CD4-positive, alpha-beta T cell treated with Interferon gamma for 1 hour (primary cell): ENCODE data around the gene HOMER2.
"Not testable (repeated sequence)": the region's sequence is repeated elsewhere in the genome, so short reads cannot be mapped to it uniquely, and the experiment has no call there.

Experiments
- DNase-seq: peaks from one replicate; pipeline ENCODE4 v3.0.0-alpha.2; 2020

HOMER2 gene

GRCh38 chr15:82963471-82964341 is 11.2 kb upstream of the HOMER2 start:
- no peak for DNase-seq

- DNase-seq: no peak
Observed at GRCh38 chr15:82960766-82961165, 8.2 kb upstream of the HOMER2 start.

- DNase-seq: no peak
Observed at GRCh38 chr15:82959423-82959822, 6.9 kb upstream of the HOMER2 start.

- no peak for DNase-seq
Observed at GRCh38 chr15:82958638-82959037, 6.1 kb upstream of the HOMER2 start.

- DNase-seq: no peak
Observed at GRCh38 chr15:82951472-82952157, 905 bp downstream of the HOMER2 start.

GRCh38 chr15:82950746-82951370 is 1.7 kb downstream of the HOMER2 start:
- no peak for DNase-seq

- no peak for DNase-seq
Observed at GRCh38 chr15:82950295-82950694, 2.2 kb downstream of the HOMER2 start.

- no peak for DNase-seq
Observed at GRCh38 chr15:82946155-82946701, 6.3 kb downstream of the HOMER2 start.

- DNase-seq: no peak
Observed at GRCh38 chr15:82945326-82945725, 7.2 kb downstream of the HOMER2 start.

- no peak for DNase-seq
Observed at GRCh38 chr15:82944821-82945220, 7.7 kb downstream of the HOMER2 start.

- no peak for DNase-seq
Observed at GRCh38 chr15:82944056-82944455, 8.5 kb downstream of the HOMER2 start.

GRCh38 chr15:82943176-82943575 is 9.3 kb downstream of the HOMER2 start:
- DNase-seq: no peak

GRCh38 chr15:82942691-82943090 is 9.8 kb downstream of the HOMER2 start:
- no peak for DNase-seq

- DNase-seq: not testable (repeated sequence)
Observed at GRCh38 chr15:82939678-82940077, 12.8 kb downstream of the HOMER2 start.

GRCh38 chr15:82937712-82938058 is 14.8 kb downstream of the HOMER2 start:
- DNase-seq: no peak

GRCh38 chr15:82936966-82937711 is 15.4 kb downstream of the HOMER2 start:
- no peak for DNase-seq

- DNase-seq: no peak
Observed at GRCh38 chr15:82935382-82935781, 17.1 kb downstream of the HOMER2 start.

GRCh38 chr15:82934100-82934880 is 18.2 kb downstream of the HOMER2 start:
- DNase-seq: no peak

GRCh38 chr15:82933576-82933975 is 18.9 kb downstream of the HOMER2 start:
- DNase-seq: no peak

GRCh38 chr15:82931221-82931620 is 21.3 kb downstream of the HOMER2 start:
- no peak for DNase-seq

- DNase-seq: no peak
Observed at GRCh38 chr15:82930461-82930860, 22.1 kb downstream of the HOMER2 start.

GRCh38 chr15:82928711-82929110 is 23.8 kb downstream of the HOMER2 start:
- DNase-seq: no peak
